AG04450 (cell line): ENCODE results near the gene PLPP7. TPM values are rescaled to one million over a fixed set of nuclear protein-coding genes. Genes with fewer than 3 reads are reported as not detected.
"Not testable (repeated sequence)": the region's sequence is repeated elsewhere in the genome, so short reads cannot be mapped to it uniquely, and the experiment has no call there.

ENCODE experiments used
- CTCF ChIA-PET: fragments of 300-600, 350-600 bp; formaldehyde crosslinking; extraction: SDS; loops from one replicate; lab custom pipeline; 2022; ENCODE audit warnings: antibody characterized with exemption, inconsistent platforms; lab: Charles Lee
- POLR2A ChIA-PET: fragments of 350-600 bp; formaldehyde crosslinking; extraction: SDS; loops from one replicate; lab custom pipeline; 2021; ENCODE audit warnings: antibody characterized with exemption, inconsistent platforms; lab: Yijun Ruan, JAX
- DNase-seq: peaks from one replicate; pipeline ENCODE4 v3.0.0-alpha.2; 2011; ENCODE audit warnings: low read depth, low spot score
- H3K27ac ChIP-seq: one replicate; pipeline ENCODE4 v1.5.1; 2012; ENCODE audit warnings: low read depth, low read length, control low read depth
- H3K27me3 ChIP-seq: one replicate; pipeline ENCODE4 v1.6.0; 2012; ENCODE audit warnings: low read length; ENCODE audit not compliant: control insufficient read depth, insufficient read depth
- H3K4me3 ChIP-seq: 2 replicates; pipeline ENCODE4 v1.5.1; 2011; ENCODE audit warnings: mild to moderate bottlenecking, low read depth, low read length, control low read depth
- H3K9me3 ChIP-seq: 2 replicates; pipeline ENCODE4 v1.5.1; 2012; ENCODE audit warnings: low read length; ENCODE audit not compliant: control insufficient read depth, insufficient read depth
- polyA plus RNA-seq: library from polyadenylated mRNA; depleted of rRNA; stranded (reverse); fragments of >200 nt; gene quantifications from 2 replicates; pipeline ENCODE4 v1.2.3, GENCODE V29; 2011
- TF ChIP-seq, protein P1 (sequence below): IDR thresholded peaks from 2 replicates; pipeline ENCODE4 v1.5.1; 2011; ENCODE audit warnings: low read depth, low read length, control low read depth, inconsistent platforms

PLPP7 gene
- polyA plus RNA-seq, 1 experiment = 0.57 TPM

DNA sequence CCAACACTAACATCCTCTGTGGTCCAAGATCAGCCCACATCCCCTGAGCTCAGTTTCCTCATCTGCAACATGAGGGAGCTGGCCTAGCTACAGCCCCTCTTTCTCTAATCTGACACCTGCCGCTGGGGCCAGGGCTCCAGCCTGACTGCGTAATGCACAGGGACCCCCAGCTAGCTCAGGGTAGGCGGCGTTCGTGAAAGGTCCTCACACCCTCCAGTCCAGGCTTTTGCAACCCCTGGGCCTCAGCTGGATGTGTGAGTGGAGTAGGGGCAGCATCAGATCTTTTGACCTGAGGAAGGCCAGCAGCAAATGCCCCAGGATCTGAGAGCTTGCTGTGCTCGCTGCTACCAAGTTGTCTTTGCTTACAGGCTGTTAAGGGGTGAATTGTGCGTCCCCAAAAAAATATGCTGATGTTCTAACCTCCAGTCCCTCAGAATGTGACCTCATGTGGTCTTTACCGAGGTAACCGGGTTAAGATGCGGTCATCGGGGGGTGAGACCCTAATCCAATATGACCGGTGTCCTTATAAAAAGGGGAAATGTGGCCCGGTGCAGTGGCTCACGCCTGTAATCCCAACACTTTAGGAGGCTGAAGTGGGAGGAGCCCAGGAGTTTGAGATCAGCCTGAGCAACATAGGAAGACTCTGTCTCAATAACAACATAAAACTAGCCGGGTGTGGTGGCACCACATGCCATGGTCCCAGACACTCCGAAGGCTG is 47.8 kb downstream of the PLPP7 start:
- Histone ChIP-seq H3K9me3 (no peaks in the 10 kb centered on the region), H3K4me3 (no peak overlapping the region), H3K27ac (no peak overlapping the region), H3K27me3 (peaks cover 2% of the 10 kb centered on the region)
- CTCF ChIA-PET = interaction anchor here (0.5 to 6.7 kb wide), 21 partner anchors 9 to 363 kb away, joined by 3 to 199 read pairs (median 4); partner anchors contain the start of genes NUP214 and PLPP7
- POLR2A ChIA-PET = interaction anchor here (1.1 to 1.7 kb wide), 2 partner anchors 36 to 157 kb away, joined by 4 to 7 read pairs; no protein-coding TSS in a partner anchor
- no peak for DNase-seq
- TF ChIP-seq, protein P1, sequence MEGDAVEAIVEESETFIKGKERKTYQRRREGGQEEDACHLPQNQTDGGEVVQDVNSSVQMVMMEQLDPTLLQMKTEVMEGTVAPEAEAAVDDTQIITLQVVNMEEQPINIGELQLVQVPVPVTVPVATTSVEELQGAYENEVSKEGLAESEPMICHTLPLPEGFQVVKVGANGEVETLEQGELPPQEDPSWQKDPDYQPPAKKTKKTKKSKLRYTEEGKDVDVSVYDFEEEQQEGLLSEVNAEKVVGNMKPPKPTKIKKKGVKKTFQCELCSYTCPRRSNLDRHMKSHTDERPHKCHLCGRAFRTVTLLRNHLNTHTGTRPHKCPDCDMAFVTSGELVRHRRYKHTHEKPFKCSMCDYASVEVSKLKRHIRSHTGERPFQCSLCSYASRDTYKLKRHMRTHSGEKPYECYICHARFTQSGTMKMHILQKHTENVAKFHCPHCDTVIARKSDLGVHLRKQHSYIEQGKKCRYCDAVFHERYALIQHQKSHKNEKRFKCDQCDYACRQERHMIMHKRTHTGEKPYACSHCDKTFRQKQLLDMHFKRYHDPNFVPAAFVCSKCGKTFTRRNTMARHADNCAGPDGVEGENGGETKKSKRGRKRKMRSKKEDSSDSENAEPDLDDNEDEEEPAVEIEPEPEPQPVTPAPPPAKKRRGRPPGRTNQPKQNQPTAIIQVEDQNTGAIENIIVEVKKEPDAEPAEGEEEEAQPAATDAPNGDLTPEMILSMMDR = no peak

DNA sequence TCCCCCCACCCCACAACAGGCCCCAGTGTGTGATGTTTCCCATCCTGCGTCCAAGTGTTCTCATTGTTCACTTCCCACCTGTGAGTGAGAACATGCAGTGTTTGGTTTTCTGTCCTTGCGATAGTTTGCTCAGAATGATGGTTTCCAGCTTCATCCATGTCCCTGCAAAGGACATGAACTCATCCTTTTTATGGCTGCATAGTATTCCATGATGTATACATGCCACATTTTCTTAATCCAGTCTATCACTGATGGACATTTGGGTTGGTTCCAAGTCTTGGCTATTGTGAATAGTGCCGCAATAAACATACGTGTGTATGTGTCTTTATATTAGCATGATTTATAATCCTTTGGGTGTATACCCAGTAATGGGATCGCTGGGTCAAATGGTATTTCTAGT is 49.7 kb downstream of the PLPP7 start:
- H3K27ac ChIP-seq, H3K4me3 ChIP-seq, H3K9me3 ChIP-seq, DNase-seq, POLR2A ChIA-PET, CTCF ChIA-PET, H3K27me3 ChIP-seq: not testable (repeated sequence)

DNA sequence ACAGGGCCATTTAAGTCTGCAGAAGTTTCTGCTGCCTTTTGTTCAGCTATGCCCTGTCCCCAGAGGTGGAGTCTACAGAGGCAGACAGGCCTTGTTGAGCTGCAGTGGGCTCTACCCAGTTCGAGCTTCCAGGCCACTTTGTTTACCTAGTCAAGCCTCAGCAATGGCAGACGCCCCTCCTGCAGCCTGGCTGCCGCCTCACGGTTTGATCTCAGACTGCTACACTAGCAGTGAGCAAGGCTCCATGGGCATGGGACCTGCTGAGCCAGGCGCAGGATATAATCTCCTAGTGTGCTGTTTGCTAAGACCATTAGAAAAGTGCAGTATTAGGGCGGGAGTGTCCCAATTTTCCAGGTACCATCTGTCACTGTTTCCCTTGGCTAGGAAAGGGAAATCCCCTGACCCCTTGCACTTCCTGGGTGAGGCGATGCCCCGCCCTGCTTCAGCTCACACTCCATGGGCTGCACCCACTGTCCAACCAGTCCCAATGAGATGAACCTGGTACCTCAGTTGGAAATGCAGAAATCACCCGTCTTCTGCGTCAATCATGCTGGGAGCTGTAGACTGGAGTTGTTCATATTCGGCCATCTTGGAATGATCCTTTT is 55.5 kb downstream of the PLPP7 start:
- CTCF ChIA-PET, POLR2A ChIA-PET, H3K4me3 ChIP-seq, H3K27me3 ChIP-seq, H3K27ac ChIP-seq, DNase-seq, H3K9me3 ChIP-seq: not testable (repeated sequence)

DNA sequence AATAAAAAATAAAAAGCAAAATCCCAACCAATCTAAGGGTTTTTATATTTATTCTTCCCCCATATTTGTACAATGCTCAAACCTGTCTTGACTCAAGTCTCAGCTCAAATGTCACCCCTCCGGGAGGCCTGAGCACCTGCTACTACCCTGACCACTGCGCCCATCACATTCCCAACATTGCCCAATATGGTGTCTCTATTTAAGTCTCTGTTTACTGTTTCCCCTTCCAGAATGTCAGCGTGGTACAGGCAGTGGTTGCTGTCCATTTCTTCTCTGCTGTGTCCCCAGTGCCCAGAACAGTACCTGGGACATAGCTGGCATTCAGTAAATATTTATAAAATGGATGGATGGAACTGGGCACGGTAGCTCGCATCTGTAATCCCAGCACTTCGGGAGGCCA is 57.0 kb downstream of the PLPP7 start:
- POLR2A ChIA-PET = no interaction called here
- TF ChIP-seq, protein P1 = no peak
- H3K4me3 ChIP-seq = no peak overlapping the region
- no peak for DNase-seq
- H3K27me3 ChIP-seq = peaks cover 4% of the 10 kb centered on the region
- CTCF ChIA-PET = interaction anchor here (0.7 kb wide), 1 partner anchor 10 kb away, joined by 3 read pairs; no protein-coding TSS in a partner anchor
- H3K27ac ChIP-seq = no peak overlapping the region
- no peaks in the 10 kb centered on the region for H3K9me3 ChIP-seq

DNA sequence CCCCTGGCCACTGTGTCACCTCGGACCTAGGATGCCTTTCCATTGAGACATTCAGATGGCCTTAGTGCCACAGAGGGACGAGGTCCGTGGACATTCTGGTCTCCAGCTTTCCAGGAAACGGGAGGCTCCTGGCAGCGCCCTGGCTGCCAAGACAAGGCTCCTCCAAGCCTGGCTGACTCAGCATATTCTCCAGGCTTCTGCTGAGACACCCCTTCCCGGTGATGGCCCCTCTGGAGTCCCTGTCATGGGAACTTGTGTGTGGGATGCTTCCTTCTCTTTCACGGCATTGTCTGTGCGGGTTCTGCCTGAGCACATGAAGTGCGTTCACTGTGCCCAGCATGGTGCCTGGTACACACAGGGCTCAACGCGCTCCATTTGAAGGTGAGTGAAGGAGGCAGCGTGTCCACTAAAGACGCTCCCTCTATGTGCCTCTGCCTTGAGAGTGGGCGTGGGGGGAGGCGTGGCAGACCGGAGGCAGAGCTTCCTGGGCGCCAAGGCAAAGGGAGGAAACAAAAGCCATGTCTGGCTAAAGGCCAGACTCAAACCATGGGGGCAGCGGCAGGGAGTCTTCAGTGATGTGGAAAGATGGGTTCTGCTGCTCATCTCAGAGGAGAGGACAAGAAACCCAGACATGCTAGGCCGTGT is 58.0 kb downstream of the PLPP7 start:
- no peak for DNase-seq
- TF ChIP-seq, protein P1 = no peak
- H3K4me3 ChIP-seq = no peak overlapping the region
- ChIA-PET POLR2A (no interaction called here), CTCF (interaction anchor here (0.7 kb wide), 1 partner anchor 9 kb away, joined by 3 read pairs; no protein-coding TSS in a partner anchor)
- H3K9me3 ChIP-seq = no peaks in the 10 kb centered on the region
- no peak overlapping the region for H3K27ac ChIP-seq
- H3K27me3 ChIP-seq = peaks cover 4% of the 10 kb centered on the region
